Mammary epithelial cell (primary cell): ENCODE results near the gene GPR61.

Experiments used
- EZH2 ChIP-seq: IDR thresholded peaks from 2 replicates; pipeline ENCODE4 v1.6.1; 2012; ENCODE audit warnings: low read length, inconsistent platforms, borderline replicate concordance
- TF ChIP-seq, protein P1 (sequence below), 2 donors: IDR thresholded peaks in 1 of 2; conservative IDR thresholded peaks in 1 of 2; 2 replicates each; pipeline ENCODE4 v1.5.1; 2011 to 2012; ENCODE audit warnings: inconsistent platforms in 2 of 2, low read length in 2 of 2, mild to moderate bottlenecking in 2 of 2, control low read depth in 1 of 2, low read depth in 1 of 2; ENCODE audit not compliant: insufficient read depth in 1 of 2; ENCODE audit errors: extremely low read depth in 1 of 2

DNA sequence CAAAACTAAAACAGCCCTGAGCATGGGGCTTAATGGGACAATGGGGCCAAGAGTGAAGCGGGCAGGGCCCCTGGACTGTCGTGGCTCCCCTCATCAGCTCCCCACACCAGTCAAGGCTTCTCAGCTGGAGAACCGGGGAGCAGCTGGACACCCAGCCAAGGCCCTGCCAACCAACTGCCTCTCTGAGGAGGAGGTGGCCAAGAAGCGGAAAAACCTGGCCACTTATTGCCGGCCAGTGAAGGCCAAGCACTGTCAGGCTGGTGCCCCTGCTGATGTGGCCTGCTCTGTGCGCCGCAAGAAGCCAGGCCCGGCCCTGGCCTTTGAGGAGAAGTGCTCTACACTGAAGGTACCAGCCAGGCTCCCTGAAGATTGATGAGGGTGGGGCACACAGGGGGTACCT lies 48.3 kb upstream of the GPR61 start:
- TF ChIP-seq, protein P1, sequence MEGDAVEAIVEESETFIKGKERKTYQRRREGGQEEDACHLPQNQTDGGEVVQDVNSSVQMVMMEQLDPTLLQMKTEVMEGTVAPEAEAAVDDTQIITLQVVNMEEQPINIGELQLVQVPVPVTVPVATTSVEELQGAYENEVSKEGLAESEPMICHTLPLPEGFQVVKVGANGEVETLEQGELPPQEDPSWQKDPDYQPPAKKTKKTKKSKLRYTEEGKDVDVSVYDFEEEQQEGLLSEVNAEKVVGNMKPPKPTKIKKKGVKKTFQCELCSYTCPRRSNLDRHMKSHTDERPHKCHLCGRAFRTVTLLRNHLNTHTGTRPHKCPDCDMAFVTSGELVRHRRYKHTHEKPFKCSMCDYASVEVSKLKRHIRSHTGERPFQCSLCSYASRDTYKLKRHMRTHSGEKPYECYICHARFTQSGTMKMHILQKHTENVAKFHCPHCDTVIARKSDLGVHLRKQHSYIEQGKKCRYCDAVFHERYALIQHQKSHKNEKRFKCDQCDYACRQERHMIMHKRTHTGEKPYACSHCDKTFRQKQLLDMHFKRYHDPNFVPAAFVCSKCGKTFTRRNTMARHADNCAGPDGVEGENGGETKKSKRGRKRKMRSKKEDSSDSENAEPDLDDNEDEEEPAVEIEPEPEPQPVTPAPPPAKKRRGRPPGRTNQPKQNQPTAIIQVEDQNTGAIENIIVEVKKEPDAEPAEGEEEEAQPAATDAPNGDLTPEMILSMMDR (conservative IDR thresholded peaks at IDR 0.05 in 1 of 2, IDR thresholded peaks at IDR 0.05 in 1 of 2; ENCODE audit: extremely low read depth in 1 of 2, insufficient read depth in 1 of 2, low read depth in 1 of 2, low read length in 2 of 2) = no peak
- TF ChIP-seq EZH2 = no peak
